Measurements from ENCODE around the gene LRP1B.

The LRP1B gene

DNA sequence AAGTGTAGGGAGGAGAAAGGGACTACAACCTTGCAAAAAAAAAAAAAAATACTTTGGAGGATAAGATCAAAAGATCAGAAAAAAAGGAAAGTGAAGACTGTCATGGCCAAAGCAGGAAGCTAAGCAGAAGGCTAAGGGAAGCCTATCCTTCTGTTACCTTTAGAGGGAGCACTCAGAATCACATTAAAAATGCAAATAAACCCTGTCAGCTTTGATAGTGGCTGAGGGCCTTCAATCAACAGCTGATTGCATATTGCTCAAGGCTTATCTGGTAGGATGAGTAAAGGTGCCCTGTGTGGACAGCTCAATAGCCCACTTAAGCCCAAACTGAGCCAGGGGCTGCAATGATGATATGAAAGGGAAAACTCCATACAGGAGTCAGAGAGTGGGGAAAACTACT lies 1021.2 kb downstream of the LRP1B start:
- no peak overlapping the region for H3K4me3 Mint-ChIP-seq
- no peak for ATAC-seq
- no peak overlapping the region for H3K27ac Mint-ChIP-seq

DNA sequence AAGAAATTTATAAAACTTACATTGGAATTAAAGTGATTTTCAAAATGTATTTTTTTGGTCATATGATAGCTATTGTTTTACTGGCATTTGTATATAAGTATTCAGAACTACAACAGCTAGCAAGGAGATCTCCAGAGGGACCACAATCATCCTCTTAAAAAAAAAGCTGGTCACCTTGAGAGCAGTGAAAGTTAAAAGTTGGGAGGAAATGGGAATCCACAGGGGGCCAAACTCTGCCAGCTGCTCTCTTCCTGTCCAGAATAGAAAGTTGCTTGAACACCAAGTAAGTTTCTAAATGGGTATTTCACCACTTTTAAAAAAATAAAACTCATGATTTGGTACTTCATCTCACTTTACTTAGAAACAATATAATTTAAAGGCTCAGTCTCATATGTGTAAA lies 1025.1 kb downstream of the LRP1B start:
- DNase-seq (ENCODE audit: low spot score in 2 of 2) (no peak), ATAC-seq (no peak)
- H3K4me3 Mint-ChIP-seq, result no peak overlapping the region
- H3K9me3 Mint-ChIP-seq, result peaks cover 14% of the 10 kb centered on the region
- no peaks in the 10 kb centered on the region for H3K4me1 Mint-ChIP-seq
- no peaks in the 10 kb centered on the region for H3K36me3 Mint-ChIP-seq
- no peak overlapping the region for H3K27ac Mint-ChIP-seq

More for the DNA sequence above, 1021.2 kb downstream of the LRP1B start:
- Mint-ChIP-seq H3K9me3 (peaks cover 12% of the 10 kb centered on the region), H3K4me1 (no peaks in the 10 kb centered on the region), H3K36me3 (no peaks in the 10 kb centered on the region)
- DNase-seq (ENCODE audit: low spot score in 2 of 2), result no peak

DNA sequence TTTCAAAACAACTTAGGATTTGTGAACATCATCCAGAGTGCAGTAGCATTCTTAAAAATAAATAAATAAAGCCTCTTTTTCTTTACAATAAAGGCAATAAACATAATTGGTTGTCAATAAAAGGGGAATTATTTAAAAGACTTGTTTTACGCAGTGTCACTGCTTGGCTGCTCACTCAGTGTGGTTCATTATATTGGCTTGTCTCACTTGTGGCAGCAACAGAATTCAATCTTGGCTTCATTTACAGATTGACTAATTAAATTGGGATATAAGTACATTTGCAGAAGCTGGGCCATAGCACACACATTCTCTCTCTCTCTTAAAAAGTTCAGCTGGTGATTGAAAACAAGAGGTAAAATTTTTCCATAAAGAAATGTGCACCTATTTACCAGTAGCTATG lies 1027.6 kb downstream of the LRP1B start:
- no peaks in the 10 kb centered on the region for H3K4me1 Mint-ChIP-seq
- no peak overlapping the region for H3K4me3 Mint-ChIP-seq
- ATAC-seq (no peak), DNase-seq (ENCODE audit: low spot score in 2 of 2) (no peak)
- H3K36me3 Mint-ChIP-seq, result no peaks in the 10 kb centered on the region
- peaks cover 6% of the 10 kb centered on the region for H3K9me3 Mint-ChIP-seq
- no peak overlapping the region for H3K27ac Mint-ChIP-seq

DNA sequence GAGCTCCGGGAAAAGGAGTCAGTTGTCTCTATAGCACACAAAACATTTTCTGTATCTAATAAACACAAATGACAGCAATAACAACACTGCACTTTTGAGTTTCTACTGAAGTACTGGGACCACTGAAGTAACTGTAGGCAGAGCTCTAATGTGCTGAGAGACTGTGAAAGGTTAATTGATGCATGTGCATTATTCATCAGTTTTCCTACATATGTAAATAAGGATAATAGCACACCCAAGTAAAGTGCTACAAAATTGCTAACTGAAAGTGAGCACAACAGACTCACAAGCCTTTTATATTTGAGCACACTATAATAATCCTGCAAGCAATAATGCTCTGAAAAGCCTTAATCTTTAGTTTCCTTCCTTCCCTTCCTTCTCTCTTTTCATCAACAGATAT lies 1051.6 kb downstream of the LRP1B start:
- Mint-ChIP-seq H3K4me1 (no peaks in the 10 kb centered on the region), H3K36me3 (no peaks in the 10 kb centered on the region), H3K9me3 (peaks cover 6% of the 10 kb centered on the region), H3K4me3 (no peak overlapping the region), H3K27ac (no peak overlapping the region)
- ATAC-seq (no peak), DNase-seq (ENCODE audit: low spot score in 2 of 2) (no peak)

DNA sequence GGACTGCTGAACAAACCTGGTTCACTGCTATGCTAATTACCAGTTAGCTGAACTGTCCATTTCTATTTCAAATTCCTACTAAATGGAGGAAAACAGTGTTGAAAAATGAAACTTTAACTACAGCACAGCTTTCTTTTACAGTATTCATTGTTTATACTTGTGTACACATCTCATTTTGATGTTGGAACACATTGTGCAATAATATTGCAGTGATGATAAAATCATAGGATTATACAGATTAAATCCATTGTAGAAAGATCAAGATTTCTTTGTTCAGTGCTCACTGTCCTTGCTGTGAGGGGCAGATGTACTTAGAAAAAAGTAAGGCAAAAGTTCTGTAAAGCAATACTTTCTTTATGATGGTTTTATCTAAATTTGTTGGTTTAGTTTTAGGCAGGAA lies 1055.1 kb downstream of the LRP1B start:
- Mint-ChIP-seq H3K27ac (no peak overlapping the region), H3K36me3 (no peaks in the 10 kb centered on the region), H3K4me1 (no peaks in the 10 kb centered on the region), H3K4me3 (no peak overlapping the region), H3K9me3 (peaks cover 3% of the 10 kb centered on the region)
- no peak for DNase-seq (ENCODE audit: low spot score in 2 of 2)
- ATAC-seq, result no peak

DNA sequence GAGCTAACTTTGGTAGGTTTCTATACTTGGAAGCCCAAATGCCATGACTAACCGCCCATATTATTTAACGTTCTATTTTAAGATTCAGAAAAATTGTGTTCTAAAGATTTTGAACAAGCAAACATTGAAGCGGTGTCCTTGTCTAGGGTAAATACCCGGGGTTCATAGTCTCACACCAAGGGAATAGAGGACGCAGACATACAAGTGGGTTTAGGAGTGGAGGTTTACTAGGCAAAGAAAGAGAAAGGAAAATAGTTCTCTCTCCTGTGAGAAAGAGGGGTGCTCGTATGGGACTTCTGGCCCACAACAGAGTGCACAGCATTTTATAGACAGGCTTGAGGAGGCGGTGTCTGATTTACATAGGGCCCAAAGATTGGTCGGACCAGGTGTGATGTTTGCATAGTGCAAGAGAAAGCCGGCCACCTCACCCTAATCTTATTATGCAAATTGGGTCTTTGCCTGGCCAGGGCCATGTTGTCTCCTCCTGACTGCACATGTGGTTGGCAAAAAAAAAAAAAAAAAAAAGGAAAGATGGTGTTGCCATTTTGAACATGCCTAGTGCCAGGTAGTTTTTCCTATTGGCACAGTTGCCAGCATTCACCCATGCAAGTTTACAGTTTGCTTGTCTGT lies 1062.6 kb downstream of the LRP1B start:
- Mint-ChIP-seq H3K4me3 (no peak overlapping the region), H3K36me3 (no peaks in the 10 kb centered on the region), H3K4me1 (no peaks in the 10 kb centered on the region), H3K27ac (no peak overlapping the region), H3K9me3 (peaks cover 17% of the 10 kb centered on the region)
- no peak for DNase-seq (ENCODE audit: low spot score in 2 of 2)
- no peak for ATAC-seq

DNA sequence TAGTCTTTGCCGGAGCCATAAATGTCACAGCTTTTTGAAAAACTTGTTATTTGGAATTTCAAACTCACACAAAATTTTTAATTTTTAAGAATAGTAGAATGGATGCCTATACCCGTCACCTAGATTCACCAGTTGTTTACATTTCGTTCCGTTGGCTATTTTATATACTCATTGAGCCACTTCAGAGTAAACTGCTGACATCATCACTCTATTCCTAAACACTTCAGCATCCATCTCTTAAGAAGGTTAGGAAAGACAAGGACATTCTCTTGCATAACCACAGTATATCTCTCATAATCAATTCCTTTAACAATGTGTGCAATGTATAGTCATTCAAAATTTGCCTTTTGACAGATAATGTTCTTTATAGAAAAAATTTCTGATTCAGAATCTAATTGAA lies 1065.8 kb downstream of the LRP1B start:
- ATAC-seq (no peak), DNase-seq (ENCODE audit: low spot score in 2 of 2) (no peak)
- Mint-ChIP-seq H3K4me1 (no peaks in the 10 kb centered on the region), H3K36me3 (no peaks in the 10 kb centered on the region), H3K4me3 (no peak overlapping the region), H3K27ac (no peak overlapping the region), H3K9me3 (peaks cover 17% of the 10 kb centered on the region)

DNA sequence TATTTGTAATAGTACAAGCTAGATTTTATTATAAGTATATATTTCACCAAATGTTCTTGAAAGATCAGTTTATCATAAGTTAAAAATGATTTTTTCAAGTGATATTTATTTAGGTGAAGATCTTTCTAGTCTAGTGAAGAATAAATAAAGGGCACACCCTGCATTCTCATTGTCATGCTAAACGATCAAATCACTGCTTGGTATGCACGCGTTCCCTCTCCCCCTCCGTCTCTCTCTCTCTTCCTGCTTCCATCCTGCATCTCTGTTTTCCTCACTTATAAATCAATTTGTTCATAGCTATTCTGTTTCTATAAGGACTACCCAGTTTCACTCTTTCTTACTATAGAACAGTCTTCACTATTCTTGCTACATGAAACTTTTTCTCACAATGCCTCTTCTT lies 1067.4 kb downstream of the LRP1B start:
- Mint-ChIP-seq H3K27ac (no peak overlapping the region), H3K4me3 (no peak overlapping the region), H3K4me1 (no peaks in the 10 kb centered on the region), H3K36me3 (no peaks in the 10 kb centered on the region), H3K9me3 (peaks cover 17% of the 10 kb centered on the region)
- no peak for ATAC-seq
- DNase-seq (ENCODE audit: low spot score in 2 of 2), result no peak

DNA sequence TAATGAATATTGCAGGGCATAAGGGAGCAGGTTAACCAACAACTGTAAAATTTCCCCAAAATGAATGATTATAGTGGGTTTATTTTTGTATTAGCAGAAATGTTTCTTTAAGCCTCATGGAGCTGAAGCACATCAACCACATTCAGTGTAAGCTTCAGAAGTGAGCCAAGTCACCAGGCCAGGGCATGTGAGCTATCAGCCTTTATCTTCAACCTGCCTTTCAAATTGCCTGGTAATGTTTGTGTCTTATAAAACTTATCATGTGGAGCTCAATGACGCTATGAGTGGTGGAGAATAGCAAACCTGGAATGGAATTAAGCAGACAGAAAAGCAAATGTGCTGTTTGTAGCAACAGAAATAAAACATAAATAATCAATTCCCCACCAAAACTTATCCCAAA lies 1068.4 kb downstream of the LRP1B start:
- DNase-seq (ENCODE audit: low spot score in 2 of 2) (no peak), ATAC-seq (no peak)
- H3K4me1 Mint-ChIP-seq, result no peaks in the 10 kb centered on the region
- no peaks in the 10 kb centered on the region for H3K36me3 Mint-ChIP-seq
- peaks cover 14% of the 10 kb centered on the region for H3K9me3 Mint-ChIP-seq
- no peak overlapping the region for H3K4me3 Mint-ChIP-seq
- no peak overlapping the region for H3K27ac Mint-ChIP-seq

DNA sequence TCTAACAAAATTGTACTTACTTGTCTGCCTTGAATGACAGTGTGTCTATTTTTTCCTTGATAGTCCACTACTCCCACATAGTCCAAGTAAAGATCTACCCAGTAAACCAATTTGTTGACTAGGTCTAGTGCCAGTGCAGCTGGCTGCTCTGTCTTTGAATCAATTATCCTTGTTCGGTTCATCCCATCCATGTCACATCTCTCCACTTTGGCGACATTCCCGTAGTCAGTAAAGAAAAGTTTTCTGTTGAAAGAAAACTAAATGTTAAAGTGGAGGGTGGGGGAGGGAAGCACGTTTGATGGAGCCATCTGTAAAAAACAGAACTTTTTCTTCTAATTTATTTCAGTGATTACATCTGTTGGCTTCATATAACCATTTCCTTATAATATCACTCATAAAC lies 1068.8 kb downstream of the LRP1B start:
- no peaks in the 10 kb centered on the region for H3K4me1 Mint-ChIP-seq
- H3K36me3 Mint-ChIP-seq, result no peaks in the 10 kb centered on the region
- ATAC-seq (no peak), DNase-seq (ENCODE audit: low spot score in 2 of 2) (no peak)
- H3K4me3 Mint-ChIP-seq, result no peak overlapping the region
- no peak overlapping the region for H3K27ac Mint-ChIP-seq
- H3K9me3 Mint-ChIP-seq, result peaks cover 12% of the 10 kb centered on the region

DNA sequence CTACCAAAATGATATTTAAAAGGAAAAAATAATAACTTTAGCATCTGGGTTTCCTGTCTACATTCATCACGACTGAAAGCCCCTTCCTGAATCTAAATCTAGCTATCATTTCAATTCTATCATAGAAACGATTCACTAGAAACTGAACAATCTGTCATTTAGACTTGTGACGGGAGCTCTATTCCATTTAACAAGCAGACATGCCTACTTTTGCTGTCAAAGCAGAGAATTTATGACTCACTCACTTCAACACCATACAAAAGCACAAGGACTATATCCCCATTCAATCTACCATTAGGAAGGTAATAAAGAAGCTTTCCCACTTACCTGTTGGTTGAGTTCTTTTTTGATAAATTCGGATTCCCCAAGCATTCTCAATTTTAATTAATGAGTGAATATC lies 1072.3 kb downstream of the LRP1B start:
- Mint-ChIP-seq H3K4me1 (no peaks in the 10 kb centered on the region), H3K27ac (no peak overlapping the region), H3K36me3 (no peaks in the 10 kb centered on the region), H3K9me3 (peaks cover 5% of the 10 kb centered on the region), H3K4me3 (no peak overlapping the region)
- ATAC-seq (no peak), DNase-seq (ENCODE audit: low spot score in 2 of 2) (no peak)

DNA sequence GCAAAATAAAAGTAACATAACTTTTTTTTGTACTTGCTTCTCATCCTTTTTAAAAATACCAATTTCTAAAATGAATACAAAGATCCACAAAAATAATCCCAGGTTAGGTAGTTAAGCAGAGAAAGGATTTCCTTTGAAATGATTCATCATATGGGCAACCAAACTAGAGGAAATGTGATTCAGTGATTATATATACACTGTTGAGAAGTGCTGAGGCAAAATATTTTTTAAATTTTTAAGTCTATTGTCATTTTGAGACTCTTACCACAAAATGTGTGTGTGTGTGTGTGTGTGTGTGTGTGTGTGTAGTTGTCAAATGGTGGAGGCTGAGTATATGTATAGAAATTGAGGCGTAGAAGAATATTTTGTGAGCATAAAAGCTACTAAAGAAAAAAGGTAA lies 1075.3 kb downstream of the LRP1B start:
- Mint-ChIP-seq H3K4me3 (no peak overlapping the region), H3K4me1 (no peaks in the 10 kb centered on the region), H3K9me3 (peaks cover 3% of the 10 kb centered on the region), H3K36me3 (no peaks in the 10 kb centered on the region), H3K27ac (no peak overlapping the region)
- DNase-seq (ENCODE audit: low spot score in 2 of 2) (no peak), ATAC-seq (no peak)

DNA sequence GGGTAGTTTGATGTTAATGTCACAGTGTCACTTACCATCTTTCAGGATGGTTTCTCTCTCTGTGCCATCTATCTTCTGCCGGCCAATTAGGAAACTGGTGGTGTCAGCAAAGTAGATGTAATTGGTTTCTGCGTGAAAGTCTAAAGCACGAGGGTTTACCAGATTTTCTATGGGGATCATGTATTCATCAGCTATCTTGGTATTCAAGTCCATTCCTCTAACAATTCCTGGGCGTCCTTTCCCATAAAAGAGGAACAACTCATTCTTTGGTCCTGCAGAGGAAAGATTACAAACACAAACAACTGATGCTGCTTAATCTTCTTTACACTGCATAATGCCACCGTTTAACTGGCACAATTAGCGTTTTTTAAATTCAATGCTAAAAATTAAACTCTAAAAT lies 1081.9 kb downstream of the LRP1B start:
- DNase-seq (ENCODE audit: low spot score in 2 of 2) (no peak), ATAC-seq (no peak)
- H3K9me3 Mint-ChIP-seq, result peaks cover 5% of the 10 kb centered on the region
- H3K36me3 Mint-ChIP-seq, result no peaks in the 10 kb centered on the region
- no peaks in the 10 kb centered on the region for H3K4me1 Mint-ChIP-seq
- H3K4me3 Mint-ChIP-seq, result no peak overlapping the region
- H3K27ac Mint-ChIP-seq, result no peak overlapping the region

DNA sequence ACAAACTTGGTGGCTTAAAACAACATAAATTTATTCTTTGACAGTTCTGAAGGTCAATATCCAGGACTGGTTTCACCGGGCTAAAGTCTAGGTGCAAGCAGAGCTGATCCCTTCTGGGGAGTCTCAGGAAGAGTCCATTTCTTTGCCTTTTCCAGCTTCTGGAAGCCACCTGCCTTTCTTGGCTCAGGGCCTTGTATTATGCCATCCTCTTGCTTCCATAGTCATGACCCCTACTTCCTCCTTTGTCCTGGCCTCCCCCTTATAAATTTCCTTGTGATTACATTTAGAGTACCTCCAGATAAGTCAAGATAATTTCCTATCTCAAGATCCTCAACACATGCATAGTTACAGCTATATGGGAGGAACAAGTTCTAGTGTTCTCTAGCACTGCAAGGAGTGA lies 1089.5 kb downstream of the LRP1B start:
- H3K9me3 Mint-ChIP-seq, result peaks cover 2% of the 10 kb centered on the region
- no peak overlapping the region for H3K27ac Mint-ChIP-seq
- H3K4me3 Mint-ChIP-seq, result no peak overlapping the region
- no peak for ATAC-seq
- H3K4me1 Mint-ChIP-seq, result no peaks in the 10 kb centered on the region
- DNase-seq (ENCODE audit: low spot score in 2 of 2), result no peak
- H3K36me3 Mint-ChIP-seq, result no peaks in the 10 kb centered on the region

DNA sequence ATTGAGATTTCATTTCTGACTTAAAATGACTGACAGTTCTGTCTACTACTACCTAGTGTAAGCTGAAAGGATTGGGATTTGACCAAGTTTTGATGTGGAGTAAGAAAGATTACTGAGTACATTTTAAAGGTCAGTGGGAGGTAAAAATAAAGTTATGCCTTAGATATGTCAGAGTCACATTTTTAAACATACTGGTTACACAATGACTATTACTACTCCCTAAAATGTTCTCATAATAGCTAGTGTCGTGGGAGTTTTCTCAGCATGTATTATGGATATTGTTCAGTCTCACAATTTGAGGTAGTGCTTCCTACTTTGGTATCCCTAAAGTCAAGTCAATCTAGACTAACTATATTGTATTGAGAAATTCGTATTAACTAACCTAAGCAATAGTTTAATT lies 1092.5 kb downstream of the LRP1B start:
- no peak for ATAC-seq
- Mint-ChIP-seq H3K4me3 (no peak overlapping the region), H3K4me1 (no peaks in the 10 kb centered on the region), H3K27ac (no peak overlapping the region), H3K9me3 (peaks cover 6% of the 10 kb centered on the region), H3K36me3 (no peaks in the 10 kb centered on the region)
- no peak for DNase-seq (ENCODE audit: low spot score in 2 of 2)

DNA sequence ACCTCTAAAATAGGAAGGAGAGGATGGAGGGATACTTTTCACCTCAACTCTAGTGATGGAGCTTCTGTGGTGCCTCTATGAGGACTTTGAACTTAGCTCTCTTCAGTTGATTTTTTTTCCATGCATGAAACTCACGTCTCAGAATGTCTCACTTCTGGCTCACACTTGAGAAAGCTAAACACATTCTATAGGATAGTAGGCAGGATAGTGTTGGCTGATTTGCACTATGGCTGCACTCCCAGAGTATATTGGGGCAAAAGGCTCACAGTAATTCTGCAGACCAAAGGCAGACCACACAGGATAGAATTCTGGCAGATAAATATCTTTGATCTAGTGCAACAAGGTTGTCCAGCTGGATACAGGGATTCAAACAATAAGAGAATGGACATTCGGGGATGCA lies 1093.5 kb downstream of the LRP1B start:
- ATAC-seq, result no peak
- H3K27ac Mint-ChIP-seq, result no peak overlapping the region

DNA sequence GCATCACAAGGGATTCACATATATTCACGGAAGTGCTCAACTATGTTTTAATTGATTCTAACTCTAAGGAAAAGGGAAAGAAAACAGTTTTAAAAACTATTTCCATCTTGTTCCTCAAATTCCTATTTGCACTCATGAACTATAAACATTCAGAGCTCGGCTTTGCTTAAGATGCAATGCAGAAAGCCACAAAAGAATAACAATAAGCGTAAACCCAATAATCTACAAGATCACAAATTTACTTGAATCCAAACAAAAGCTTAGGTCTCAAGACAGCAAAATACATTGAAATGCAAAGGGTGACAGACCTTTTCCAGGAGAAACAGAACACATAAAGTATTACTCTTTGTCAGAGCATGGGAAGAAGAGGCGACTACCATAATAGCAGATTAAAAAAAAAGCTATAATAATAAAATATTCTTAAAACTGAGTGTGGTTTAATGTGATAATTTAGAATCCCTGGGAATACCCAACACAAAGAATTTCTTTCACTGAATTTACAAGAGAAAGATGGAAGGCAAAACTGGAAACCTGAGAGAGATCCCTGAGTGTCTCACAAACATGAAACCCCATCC lies 1094.9 kb downstream of the LRP1B start:
- no peak overlapping the region for H3K4me3 Mint-ChIP-seq

More for the DNA sequence above, 1093.5 kb downstream of the LRP1B start:
- Mint-ChIP-seq H3K9me3 (peaks cover 9% of the 10 kb centered on the region), H3K4me1 (no peaks in the 10 kb centered on the region), H3K4me3 (no peak overlapping the region), H3K36me3 (no peaks in the 10 kb centered on the region)
- DNase-seq (ENCODE audit: low spot score in 2 of 2), result no peak

More for the DNA sequence above, 1094.9 kb downstream of the LRP1B start:
- ATAC-seq, result no peak
- DNase-seq (ENCODE audit: low spot score in 2 of 2), result no peak
- Mint-ChIP-seq H3K9me3 (peaks cover 10% of the 10 kb centered on the region), H3K4me1 (no peaks in the 10 kb centered on the region), H3K36me3 (no peaks in the 10 kb centered on the region), H3K27ac (no peak overlapping the region)

Measured in stimulated activated effector memory CD8-positive, alpha-beta T cell treated with anti-CD3 and anti-CD28 coated beads, Interleukin-12 subunit alpha, Interleukin-12 subunit beta, amount 100 ng/mL, for 72 hours (primary cell).